Vagina (tissue), 2 donors: Measurements from ENCODE around the gene FGR. TPM values are rescaled to one million over a fixed set of nuclear protein-coding genes. Genes with fewer than 3 reads are reported as not detected.

Experiments used
- DNase-seq, 2 donors: peaks; one replicate each; pipeline ENCODE4 v3.0.0-alpha.2; 2017; ENCODE audit errors: extremely low spot score in 2 of 2
- H3K27ac ChIP-seq: fragments of 200-600 bp; sonication (generic); one replicate; pipeline ENCODE4 v1.5.1; 2019
- H3K27me3 ChIP-seq: fragments of 200-600 bp; sonication (generic); one replicate; pipeline ENCODE4 v1.5.1; 2019
- H3K36me3 ChIP-seq, 2 donors: fragments of 200-600 bp; sonication (generic); one replicate each; pipeline ENCODE4 v1.5.1; 2017 to 2019
- H3K4me1 ChIP-seq: fragments of 200-600 bp; sonication (generic); one replicate; pipeline ENCODE4 v1.5.1; 2019
- H3K4me3 ChIP-seq, 2 donors: fragments of 200-600 bp; sonication (generic); 1 replicate in 1 of 2; 2 replicates in 1 of 2; pipeline ENCODE4 v1.5.1; 2016 to 2019
- H3K9me3 ChIP-seq: fragments of 200-600 bp; sonication (generic); one replicate; pipeline ENCODE4 v1.5.1; 2019
- POLR2A ChIP-seq, 2 donors: fragments of 450-650 bp; IDR thresholded peaks; one replicate each; pipeline ENCODE4 v1.6.1; 2017; ENCODE audit warnings: antibody characterized with exemption in 2 of 2, mild to moderate bottlenecking in 2 of 2, moderate library complexity in 2 of 2
- POLR2AphosphoS5 ChIP-seq, 2 donors: sonication (generic); formaldehyde crosslinking; IDR thresholded peaks; one replicate each; pipeline ENCODE4 v1.9.0; 2017; ENCODE audit warnings: antibody characterized with exemption in 2 of 2, mild to moderate bottlenecking in 2 of 2, low read depth in 1 of 2; ENCODE audit not compliant: insufficient read depth in 1 of 2
- intact Hi-C: fragments of 100-400 bp; cut with DNase I; formaldehyde crosslinking; loops from one replicate; pipeline ENCODE4 v1.15.1; 2023
- total RNA-seq: library from RNA; depleted of rRNA; stranded (reverse); fragments of >200 nt; gene quantifications from one replicate; pipeline ENCODE4 v1.2.3, GENCODE V29; 2016
- TF ChIP-seq, protein P1 (sequence below), 3 experiments: fragments of 450-650 bp in 2 of 3; fragments of 200-600 bp in 1 of 3; sonication (generic) in 1 of 3; IDR thresholded peaks; one replicate each; pipeline ENCODE4 v1.5.1; 2017 to 2019; ENCODE audit warnings: antibody characterized with exemption in 3 of 3, mild to moderate bottlenecking in 2 of 3, moderate library complexity in 2 of 3

Gene FGR
- total RNA-seq, 1 donor from 2014 or later: 18.4 TPM

DNA sequence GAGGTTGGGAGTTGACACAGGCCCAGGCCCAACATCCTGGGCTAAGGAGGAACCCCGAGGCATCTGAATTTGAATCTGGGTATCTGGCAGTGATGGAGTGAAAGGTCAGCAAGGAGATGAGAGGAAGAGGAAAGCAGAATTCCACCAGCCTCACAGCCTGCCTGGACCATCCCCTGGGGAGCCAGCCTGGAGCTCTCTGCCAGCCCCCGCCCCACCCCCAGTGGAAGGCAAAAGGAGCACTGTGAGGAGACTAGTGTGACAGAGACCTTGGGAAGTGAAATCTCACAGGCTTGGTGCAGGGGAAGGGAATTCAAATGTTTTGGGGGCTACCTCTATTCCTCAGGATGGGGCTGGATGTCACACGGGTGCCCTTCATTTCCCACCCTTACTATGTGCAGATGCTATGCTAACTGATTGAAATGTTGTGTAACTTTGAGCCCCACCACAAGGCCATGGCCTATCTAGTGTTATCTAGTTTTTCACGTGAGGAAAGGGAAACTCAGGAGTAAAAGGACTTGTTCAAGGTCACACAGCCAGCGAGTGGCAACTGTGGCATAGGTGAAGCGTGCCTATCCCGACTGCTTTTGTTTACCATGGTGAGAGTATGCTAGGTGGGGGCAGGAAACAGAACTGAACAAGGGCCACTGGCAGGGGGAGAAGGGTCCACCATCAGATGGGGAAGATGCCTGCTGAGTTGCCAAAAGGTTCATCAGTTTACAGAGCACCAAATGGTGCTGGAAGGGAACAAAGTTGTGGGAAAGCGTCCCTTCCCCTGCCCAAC lies 60.8 kb downstream of the FGR start:
- H3K27ac ChIP-seq: peak overlapping the region; percentile 96
- TF ChIP-seq POLR2A (IDR thresholded peaks at IDR 0.05) (no peak), POLR2AphosphoS5 (IDR thresholded peaks at IDR 0.05; ENCODE audit: insufficient read depth in 1 of 2, low read depth in 1 of 2) (no peak)
- TF ChIP-seq, protein P1, sequence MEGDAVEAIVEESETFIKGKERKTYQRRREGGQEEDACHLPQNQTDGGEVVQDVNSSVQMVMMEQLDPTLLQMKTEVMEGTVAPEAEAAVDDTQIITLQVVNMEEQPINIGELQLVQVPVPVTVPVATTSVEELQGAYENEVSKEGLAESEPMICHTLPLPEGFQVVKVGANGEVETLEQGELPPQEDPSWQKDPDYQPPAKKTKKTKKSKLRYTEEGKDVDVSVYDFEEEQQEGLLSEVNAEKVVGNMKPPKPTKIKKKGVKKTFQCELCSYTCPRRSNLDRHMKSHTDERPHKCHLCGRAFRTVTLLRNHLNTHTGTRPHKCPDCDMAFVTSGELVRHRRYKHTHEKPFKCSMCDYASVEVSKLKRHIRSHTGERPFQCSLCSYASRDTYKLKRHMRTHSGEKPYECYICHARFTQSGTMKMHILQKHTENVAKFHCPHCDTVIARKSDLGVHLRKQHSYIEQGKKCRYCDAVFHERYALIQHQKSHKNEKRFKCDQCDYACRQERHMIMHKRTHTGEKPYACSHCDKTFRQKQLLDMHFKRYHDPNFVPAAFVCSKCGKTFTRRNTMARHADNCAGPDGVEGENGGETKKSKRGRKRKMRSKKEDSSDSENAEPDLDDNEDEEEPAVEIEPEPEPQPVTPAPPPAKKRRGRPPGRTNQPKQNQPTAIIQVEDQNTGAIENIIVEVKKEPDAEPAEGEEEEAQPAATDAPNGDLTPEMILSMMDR (IDR thresholded peaks at IDR 0.05): no peak
- H3K9me3 ChIP-seq: no peaks in the 10 kb centered on the region
- H3K36me3 ChIP-seq: no peaks in the 10 kb centered on the region
- no peaks in the 10 kb centered on the region for H3K27me3 ChIP-seq
- DNase-seq: no peak
- intact Hi-C loops: no loop called here
- no peak overlapping the region for H3K4me3 ChIP-seq
- H3K4me1 ChIP-seq: peaks cover 95% of the 10 kb centered on the region

DNA sequence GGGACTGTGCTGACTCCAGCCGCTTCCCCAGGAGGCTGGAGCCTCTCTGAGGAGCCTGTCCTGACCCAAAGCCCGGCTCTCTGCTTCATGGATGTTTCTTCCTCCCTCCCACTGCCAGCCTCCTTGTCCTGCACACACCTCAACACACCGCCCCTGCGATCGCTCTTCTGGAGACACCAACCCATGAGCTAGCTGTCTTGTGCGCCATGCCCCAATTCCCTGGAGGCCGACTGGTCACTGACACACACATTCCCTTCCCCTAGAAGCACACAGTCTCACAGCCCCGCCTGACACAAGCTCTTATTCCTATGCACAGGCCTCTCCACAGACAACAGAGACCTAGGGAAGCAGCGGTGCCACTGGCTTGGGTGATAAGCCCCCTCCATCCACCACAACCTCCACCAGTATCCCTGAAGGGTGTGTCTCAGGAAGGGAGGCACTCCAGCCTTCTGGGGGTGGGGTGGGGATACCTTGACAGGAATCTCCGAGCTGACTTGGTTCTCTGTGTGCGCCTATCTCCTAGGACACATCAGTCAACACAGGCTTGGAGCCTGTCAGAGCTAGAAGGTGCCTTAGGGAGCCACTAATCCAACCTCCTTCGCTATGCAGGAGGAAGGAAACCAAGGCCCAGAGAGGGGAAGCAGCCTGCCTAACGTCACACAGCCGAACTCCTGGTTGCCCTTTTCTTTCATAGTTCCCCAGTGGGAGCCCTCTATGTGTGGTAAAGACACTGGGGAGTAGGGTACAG lies 62.1 kb downstream of the FGR start:
- Histone ChIP-seq H3K36me3 (no peaks in the 10 kb centered on the region), H3K27me3 (no peaks in the 10 kb centered on the region), H3K27ac (peak overlapping the region; percentile 96), H3K4me3 (peak overlapping the region in 1 of 2 donors; percentile 15), H3K4me1 (peaks cover 92% of the 10 kb centered on the region), H3K9me3 (no peaks in the 10 kb centered on the region)
- DNase-seq: no peak
- no peak for TF ChIP-seq POLR2A (IDR thresholded peaks at IDR 0.05)
- intact Hi-C loops: no loop called here

GRCh38 chr1:27572019-27572678 lies 62.8 kb downstream of the FGR start:
- Histone ChIP-seq H3K4me1 (peaks cover 92% of the 10 kb centered on the region), H3K9me3 (no peaks in the 10 kb centered on the region), H3K36me3 (no peaks in the 10 kb centered on the region), H3K4me3 (peak overlapping the region; percentile 15 to 25), H3K27me3 (no peaks in the 10 kb centered on the region), H3K27ac (peak overlapping the region; percentile 96)
- TF ChIP-seq POLR2AphosphoS5 (IDR thresholded peaks at IDR 0.05; ENCODE audit: insufficient read depth in 1 of 2, low read depth in 1 of 2): no peak
- TF ChIP-seq, protein P1 (IDR thresholded peaks at IDR 0.05): no peak
- no peak for TF ChIP-seq POLR2A (IDR thresholded peaks at IDR 0.05)
- intact Hi-C loops: no loop called here
- no peak for DNase-seq

- Histone ChIP-seq H3K9me3 (no peaks in the 10 kb centered on the region), H3K36me3 (no peaks in the 10 kb centered on the region), H3K4me3 (peak overlapping the region; percentile 15 to 25), H3K27ac (peak overlapping the region; percentile 96), H3K27me3 (no peaks in the 10 kb centered on the region), H3K4me1 (peaks cover 92% of the 10 kb centered on the region)
- TF ChIP-seq POLR2AphosphoS5 (IDR thresholded peaks at IDR 0.05; ENCODE audit: insufficient read depth in 1 of 2, low read depth in 1 of 2): no peak
- TF ChIP-seq, protein P1 (IDR thresholded peaks at IDR 0.05): no peak
- no peak for TF ChIP-seq POLR2A (IDR thresholded peaks at IDR 0.05)
- no peak for DNase-seq
- intact Hi-C loops: no loop called here
Measured at GRCh38 chr1:27571439-27572018, 63.5 kb downstream of the FGR start.

- H3K4me3 ChIP-seq: peak overlapping the region in 1 of 2 donors; percentile 25
- DNase-seq: no peak
- no peaks in the 10 kb centered on the region for H3K27me3 ChIP-seq
- intact Hi-C loops: no loop called here
- H3K4me1 ChIP-seq: peaks cover 92% of the 10 kb centered on the region
- H3K27ac ChIP-seq: peak overlapping the region; percentile 96
- TF ChIP-seq POLR2A (IDR thresholded peaks at IDR 0.05): no peak
- TF ChIP-seq POLR2AphosphoS5 (IDR thresholded peaks at IDR 0.05; ENCODE audit: insufficient read depth in 1 of 2, low read depth in 1 of 2): no peak
- TF ChIP-seq, protein P1 (IDR thresholded peaks at IDR 0.05): no peak
- no peaks in the 10 kb centered on the region for H3K36me3 ChIP-seq
- no peaks in the 10 kb centered on the region for H3K9me3 ChIP-seq
Measured at GRCh38 chr1:27570784-27571183, 64.2 kb downstream of the FGR start.
